GM12865 (cell line): ENCODE results near the gene KRTAP1-3.

Experiments used
- DNase-seq: peaks from one replicate; pipeline ENCODE4 v3.0.0; 2010; ENCODE audit warnings: low read depth
- H3K4me3 ChIP-seq: 2 replicates; pipeline ENCODE4 v1.5.1; 2011; ENCODE audit warnings: mild to moderate bottlenecking, low read depth, low read length, control low read depth
- TF ChIP-seq, protein P1 (sequence below): IDR thresholded peaks from 2 replicates; pipeline ENCODE4 v1.5.1; 2011; ENCODE audit warnings: low read length, control low read depth, low read depth, inconsistent platforms; ENCODE audit not compliant: insufficient read depth; ENCODE audit errors: missing control alignments

KRTAP1-3 gene

DNA sequence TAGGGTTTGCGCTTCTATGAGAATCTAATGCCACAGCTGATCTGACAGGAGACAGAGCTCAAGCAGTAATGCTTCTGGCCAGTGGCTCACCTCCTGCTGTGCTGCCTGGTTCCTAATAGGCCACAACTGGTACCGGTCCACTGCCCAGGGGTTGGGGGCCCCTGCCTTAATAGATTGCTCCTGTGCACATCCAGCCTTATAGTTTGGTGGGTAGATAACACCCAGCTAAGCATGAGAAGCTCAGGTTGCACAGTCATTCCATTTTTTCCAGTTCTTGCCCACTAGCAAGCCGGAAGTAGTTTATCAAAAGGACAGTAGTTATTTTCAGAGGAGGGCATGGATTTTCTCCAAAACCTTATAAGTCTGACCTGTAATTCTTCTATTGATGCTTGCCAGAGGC is 15.3 kb downstream of the KRTAP1-3 start:
- DNase-seq = no peak
- no peak overlapping the region for H3K4me3 ChIP-seq
- TF ChIP-seq, protein P1, sequence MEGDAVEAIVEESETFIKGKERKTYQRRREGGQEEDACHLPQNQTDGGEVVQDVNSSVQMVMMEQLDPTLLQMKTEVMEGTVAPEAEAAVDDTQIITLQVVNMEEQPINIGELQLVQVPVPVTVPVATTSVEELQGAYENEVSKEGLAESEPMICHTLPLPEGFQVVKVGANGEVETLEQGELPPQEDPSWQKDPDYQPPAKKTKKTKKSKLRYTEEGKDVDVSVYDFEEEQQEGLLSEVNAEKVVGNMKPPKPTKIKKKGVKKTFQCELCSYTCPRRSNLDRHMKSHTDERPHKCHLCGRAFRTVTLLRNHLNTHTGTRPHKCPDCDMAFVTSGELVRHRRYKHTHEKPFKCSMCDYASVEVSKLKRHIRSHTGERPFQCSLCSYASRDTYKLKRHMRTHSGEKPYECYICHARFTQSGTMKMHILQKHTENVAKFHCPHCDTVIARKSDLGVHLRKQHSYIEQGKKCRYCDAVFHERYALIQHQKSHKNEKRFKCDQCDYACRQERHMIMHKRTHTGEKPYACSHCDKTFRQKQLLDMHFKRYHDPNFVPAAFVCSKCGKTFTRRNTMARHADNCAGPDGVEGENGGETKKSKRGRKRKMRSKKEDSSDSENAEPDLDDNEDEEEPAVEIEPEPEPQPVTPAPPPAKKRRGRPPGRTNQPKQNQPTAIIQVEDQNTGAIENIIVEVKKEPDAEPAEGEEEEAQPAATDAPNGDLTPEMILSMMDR = no peak

DNA sequence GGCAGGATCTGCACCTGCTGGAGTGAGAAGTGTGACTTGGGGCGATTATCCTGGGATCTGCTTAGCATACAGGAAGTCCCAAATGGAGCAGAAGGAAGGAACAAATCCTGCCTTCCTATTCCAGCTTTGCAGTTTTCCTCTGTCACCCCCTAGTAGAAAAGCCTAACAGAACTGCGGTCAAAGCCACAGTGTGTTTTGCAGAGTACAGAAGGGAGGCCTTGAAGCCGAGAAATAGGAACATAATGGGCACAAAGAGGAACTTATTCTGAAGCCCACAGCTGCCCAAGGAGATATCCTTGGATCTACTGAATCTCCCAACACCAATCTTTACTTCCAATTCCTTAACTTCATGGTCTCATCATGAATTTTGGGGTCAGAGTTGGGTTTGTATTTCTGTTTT is 16.1 kb downstream of the KRTAP1-3 start:
- no peak overlapping the region for H3K4me3 ChIP-seq
- no peak for DNase-seq
- TF ChIP-seq, protein P1 = no peak

DNA sequence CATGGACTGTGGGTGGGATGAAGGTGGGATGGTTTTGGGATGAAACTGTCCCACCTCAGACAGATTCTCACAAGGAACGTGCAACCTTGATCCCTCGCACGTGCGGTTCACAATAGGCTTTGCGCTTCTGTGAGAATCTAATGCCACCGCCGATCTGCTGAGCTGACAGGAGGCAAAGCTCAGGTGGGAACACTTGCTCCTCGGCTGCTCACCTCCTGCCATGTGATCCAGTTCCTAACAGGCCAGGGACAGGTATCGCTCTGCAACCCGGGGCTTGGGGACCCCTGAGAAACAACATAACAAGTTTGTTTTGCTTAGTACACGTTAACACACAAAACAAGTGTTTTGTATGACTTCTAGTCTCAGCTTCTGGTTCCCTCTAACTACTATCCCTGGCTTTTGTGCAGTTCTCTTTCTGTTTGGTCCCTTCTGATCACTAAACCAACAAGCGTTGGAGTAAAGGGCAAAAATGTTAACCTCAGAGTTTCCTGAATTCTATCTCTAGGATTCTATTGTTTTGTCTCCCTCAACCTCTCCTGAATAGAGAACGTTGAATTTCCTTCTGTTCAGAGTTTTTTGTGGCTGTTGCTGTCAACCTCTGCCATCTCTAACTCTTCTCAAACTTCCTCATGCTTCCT is 18.0 kb downstream of the KRTAP1-3 start:
- H3K4me3 ChIP-seq = no peak overlapping the region
- no peak for DNase-seq
- TF ChIP-seq, protein P1 = no peak

DNA sequence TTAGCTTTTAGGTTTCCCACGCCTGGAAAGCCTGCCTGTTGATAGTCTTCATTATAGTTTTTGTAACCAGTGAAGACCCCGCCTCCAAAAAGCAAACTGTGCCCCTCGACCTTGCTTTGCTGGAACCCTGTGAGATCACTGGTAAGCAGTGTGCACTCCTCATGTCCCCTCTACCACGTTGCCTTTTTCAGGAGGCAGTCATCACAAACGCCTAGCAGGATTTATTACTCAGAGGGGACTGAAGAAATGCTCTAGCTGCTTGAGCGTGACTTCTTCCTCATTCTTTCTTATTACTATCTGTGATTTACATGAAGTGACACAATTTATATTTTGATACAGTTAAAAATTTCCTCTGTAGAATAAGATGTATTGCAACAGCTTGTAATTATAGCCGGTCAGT is 19.2 kb downstream of the KRTAP1-3 start:
- TF ChIP-seq, protein P1 = no peak
- no peak overlapping the region for H3K4me3 ChIP-seq
- DNase-seq = no peak

DNA sequence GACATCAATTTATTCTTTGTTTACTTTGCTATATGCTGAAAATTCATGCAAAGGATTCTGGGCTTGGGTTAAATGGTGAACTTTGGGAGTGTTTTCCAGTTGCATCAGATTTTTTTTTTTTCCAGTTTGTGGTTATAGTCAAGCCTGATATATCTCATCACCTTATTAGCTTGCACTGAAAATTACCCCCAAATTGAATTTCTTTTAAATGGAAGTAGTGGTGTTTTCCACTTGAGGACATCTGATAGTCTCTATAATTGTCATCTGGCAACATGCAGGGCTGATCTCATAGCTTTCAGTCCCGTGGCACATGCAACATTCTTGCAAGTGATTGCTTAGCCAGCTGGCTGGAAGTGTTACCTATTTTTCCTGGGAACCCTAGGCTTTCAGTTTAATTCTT is 21.1 kb downstream of the KRTAP1-3 start:
- no peak overlapping the region for H3K4me3 ChIP-seq
- TF ChIP-seq, protein P1 = no peak
- DNase-seq = no peak

DNA sequence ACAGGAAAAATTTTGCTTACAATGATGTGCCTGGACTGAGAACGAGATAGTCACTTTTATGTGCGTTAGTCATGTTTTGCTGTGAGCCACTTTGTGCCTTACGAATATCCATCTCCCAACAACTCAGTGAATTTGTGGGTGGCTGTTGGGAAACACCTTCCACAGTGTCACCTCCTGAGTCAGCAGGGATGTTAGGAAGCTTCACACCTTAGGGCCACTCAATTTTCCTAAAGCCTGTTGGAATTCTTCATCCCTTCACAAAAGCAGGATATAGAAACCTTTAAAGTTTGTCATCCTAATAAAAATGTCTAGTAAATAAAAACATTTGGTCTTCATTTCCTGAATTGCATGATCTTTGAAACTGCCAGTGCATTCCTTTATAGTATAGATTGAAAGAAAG is 21.5 kb downstream of the KRTAP1-3 start:
- H3K4me3 ChIP-seq = no peak overlapping the region
- DNase-seq = no peak
- TF ChIP-seq, protein P1 = no peak
